ENCODE data around the gene SLC25A48.

GRCh38 chr5:135821061-135821801 is 13.2 kb upstream of the SLC25A48 start:
- no peak for TF ChIP-seq CTCF (IDR thresholded peaks at IDR 0.05)
- TF ChIP-seq EP300 (IDR thresholded peaks at IDR 0.05): no peak
